IPS-20b (cell line): Measurements from ENCODE around the gene RPL10A.
A peak's percentile ranks its signal among the peaks of the same experiment; 100 is the strongest.

ENCODE experiments used
- H3K27ac ChIP-seq: one replicate; pipeline ENCODE4 v1.5.1; 2013; ENCODE audit warnings: low read length
- H3K27me3 ChIP-seq: 2 replicates; pipeline ENCODE4 v1.6.1; 2013; ENCODE audit warnings: mild to moderate bottlenecking, low read length, inconsistent platforms; ENCODE audit not compliant: insufficient read depth
- H3K36me3 ChIP-seq: 2 replicates; pipeline ENCODE4 v1.6.1; 2013; ENCODE audit warnings: low read depth, mild to moderate bottlenecking, inconsistent platforms, low read length, moderate library complexity; ENCODE audit not compliant: insufficient read depth
- H3K4me1 ChIP-seq: 2 replicates; pipeline ENCODE4 v1.6.1; 2013; ENCODE audit warnings: mild to moderate bottlenecking, control low read depth, inconsistent platforms, low read length, moderate library complexity; ENCODE audit not compliant: insufficient read depth
- H3K4me3 ChIP-seq: 2 replicates; pipeline ENCODE4 v1.5.1; 2013; ENCODE audit warnings: mild to moderate bottlenecking, low read length, inconsistent platforms
- H3K9ac ChIP-seq: 2 replicates; pipeline ENCODE4 v1.6.1; 2013; ENCODE audit warnings: low read depth, mild to moderate bottlenecking, inconsistent platforms, low read length, moderate library complexity
- H3K9me3 ChIP-seq: 2 replicates; pipeline ENCODE4 v1.6.1; 2013; ENCODE audit warnings: mild to moderate bottlenecking, low read depth, low read length, inconsistent platforms; ENCODE audit not compliant: insufficient read depth

Gene RPL10A

DNA sequence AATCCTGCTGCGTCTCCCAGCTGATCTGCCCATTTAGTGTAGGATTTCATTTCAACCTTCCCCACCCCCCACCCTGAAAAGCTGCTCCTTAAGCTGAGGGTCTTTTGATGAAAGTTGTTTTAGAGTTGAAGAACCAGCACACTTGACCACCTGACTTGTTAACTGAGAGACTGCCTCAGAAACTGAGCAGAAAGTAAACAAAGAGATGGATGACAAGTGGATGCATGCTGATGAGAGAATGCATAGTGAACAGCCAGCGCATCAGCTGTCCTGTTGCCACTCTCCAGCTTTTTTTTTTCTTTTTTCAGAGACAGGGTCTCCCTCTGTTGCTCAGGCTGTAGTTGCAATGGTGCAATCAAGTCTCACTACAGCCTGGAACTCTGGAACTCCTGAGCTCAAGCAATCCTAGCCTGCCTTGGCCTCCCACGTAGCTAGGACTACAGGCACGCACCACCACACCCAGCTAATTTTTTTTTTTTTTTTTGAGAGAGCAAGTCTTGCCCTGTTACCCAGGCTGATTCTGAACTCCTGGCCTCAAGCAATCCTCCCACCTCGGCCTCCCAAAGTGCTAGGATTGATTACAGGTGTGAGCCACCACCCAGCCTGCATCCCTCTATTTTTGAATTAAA is 9.5 kb downstream of the RPL10A start:
- H3K4me1 ChIP-seq, result no peaks in the 10 kb centered on the region; the same call in 1 of the 2 replicates
- H3K27ac ChIP-seq, result no peak overlapping the region
- H3K27me3 ChIP-seq, result no peaks in the 10 kb centered on the region
- peaks cover 52% of the 10 kb centered on the region for H3K36me3 ChIP-seq
- H3K9me3 ChIP-seq, result no peaks in the 10 kb centered on the region
- no peak overlapping the region for H3K9ac ChIP-seq
- H3K4me3 ChIP-seq, result no peak overlapping the region

DNA sequence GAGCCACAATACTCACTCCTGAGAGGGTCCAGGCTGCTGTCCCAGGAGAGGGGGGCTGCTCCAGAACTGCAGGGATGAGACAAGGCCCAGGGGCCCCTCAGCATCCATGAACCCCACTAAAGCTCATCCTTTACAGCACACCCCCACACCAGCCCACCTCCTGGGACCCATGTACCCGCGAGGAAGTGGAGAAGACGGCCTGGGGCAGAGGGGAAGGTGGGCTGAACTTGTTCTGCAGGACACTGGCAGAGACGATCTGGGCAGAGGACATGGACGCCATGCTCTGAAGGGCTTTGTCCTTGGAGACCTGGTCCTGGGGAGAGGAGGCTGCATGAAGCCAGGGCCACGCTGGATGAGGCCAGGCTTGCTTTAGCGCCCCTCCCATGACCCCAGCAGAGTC is 10.1 kb downstream of the RPL10A start:
- no peaks in the 10 kb centered on the region; the same call in 1 of the 2 replicates for H3K4me1 ChIP-seq
- no peaks in the 10 kb centered on the region for H3K9me3 ChIP-seq
- H3K36me3 ChIP-seq, result peaks cover 52% of the 10 kb centered on the region
- no peak overlapping the region for H3K4me3 ChIP-seq
- H3K27ac ChIP-seq, result no peak overlapping the region
- H3K27me3 ChIP-seq, result no peaks in the 10 kb centered on the region
- H3K9ac ChIP-seq, result no peak overlapping the region

DNA sequence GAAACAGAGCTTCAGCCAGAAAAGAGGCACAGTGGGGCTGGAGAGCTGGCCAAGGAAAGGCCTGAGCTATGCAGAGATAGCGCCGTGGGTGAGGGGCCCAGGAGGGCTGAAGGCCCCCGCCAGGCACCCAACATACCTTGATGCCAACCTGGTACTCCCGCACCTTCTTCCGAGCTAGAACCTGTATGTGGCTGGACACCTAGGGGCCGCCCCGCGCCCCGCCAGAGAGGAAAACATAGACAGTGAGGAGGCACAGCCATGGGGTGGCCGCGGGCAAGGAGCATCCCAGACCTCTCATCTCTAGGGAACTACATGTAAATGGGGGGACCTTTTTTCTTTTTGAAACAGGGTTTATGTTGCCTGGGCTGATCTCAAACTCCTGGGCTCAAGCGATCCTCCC is 12.0 kb downstream of the RPL10A start:
- H3K36me3 ChIP-seq, result peaks cover 42% of the 10 kb centered on the region
- no peak overlapping the region for H3K27ac ChIP-seq
- no peaks in the 10 kb centered on the region for H3K27me3 ChIP-seq

DNA sequence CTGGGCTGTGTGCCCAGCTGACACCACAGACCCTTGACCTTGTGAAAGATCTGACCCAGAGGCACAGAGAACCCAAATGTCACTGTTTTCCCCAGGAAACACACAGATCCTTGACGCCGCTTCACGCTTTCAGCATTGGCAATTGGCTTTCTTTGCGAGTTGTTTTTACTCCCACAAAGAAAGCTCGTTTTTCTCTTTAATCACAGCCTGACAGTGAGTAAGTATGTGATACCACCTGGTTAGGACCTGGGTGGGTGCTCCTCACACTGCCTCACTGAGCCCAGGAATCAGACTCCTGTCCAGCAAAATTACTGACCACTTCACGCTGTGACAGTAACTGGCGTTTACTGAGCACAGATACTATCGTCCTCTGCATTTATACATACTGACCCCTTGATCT is 13.0 kb downstream of the RPL10A start:
- Histone ChIP-seq H3K4me1 (peaks cover 15% of the 10 kb centered on the region; the same call in 1 of the 2 replicates), H3K36me3 (peaks cover 35% of the 10 kb centered on the region), H3K27ac (no peak overlapping the region), H3K27me3 (no peaks in the 10 kb centered on the region), H3K9ac (no peak overlapping the region; the same call in 1 of the 2 replicates), H3K9me3 (no peaks in the 10 kb centered on the region), H3K4me3 (no peak overlapping the region)

More for the DNA sequence above, 12.0 kb downstream of the RPL10A start:
- Histone ChIP-seq H3K9me3 (no peaks in the 10 kb centered on the region), H3K4me3 (no peak overlapping the region), H3K4me1 (peaks cover 7% of the 10 kb centered on the region; the same call in 1 of the 2 replicates), H3K9ac (no peak overlapping the region)

DNA sequence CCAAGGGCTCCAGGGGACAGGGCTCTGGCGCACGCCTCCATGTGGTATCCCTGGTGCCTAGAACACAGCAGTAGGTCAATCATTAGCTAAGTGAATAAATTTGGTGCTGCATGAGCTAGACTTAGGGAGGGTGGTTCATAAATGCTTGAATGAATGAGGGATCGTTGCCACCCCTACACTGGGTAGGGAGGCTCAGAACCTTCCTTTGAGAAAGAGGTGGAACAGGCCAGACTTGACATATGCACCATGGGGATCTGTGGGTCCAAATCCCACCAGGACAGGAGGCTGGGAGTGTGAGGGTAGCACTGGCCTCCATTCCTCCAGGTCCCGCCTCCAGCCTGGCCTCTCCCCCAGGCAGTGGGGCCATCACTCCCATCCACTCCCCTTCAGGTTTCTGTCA is 14.9 kb downstream of the RPL10A start:
- Histone ChIP-seq H3K27me3 (no peaks in the 10 kb centered on the region), H3K36me3 (peaks cover 28% of the 10 kb centered on the region), H3K4me3 (no peak overlapping the region), H3K9me3 (no peaks in the 10 kb centered on the region), H3K4me1 (peaks cover 29% of the 10 kb centered on the region), H3K27ac (no peak overlapping the region), H3K9ac (no peak overlapping the region)

DNA sequence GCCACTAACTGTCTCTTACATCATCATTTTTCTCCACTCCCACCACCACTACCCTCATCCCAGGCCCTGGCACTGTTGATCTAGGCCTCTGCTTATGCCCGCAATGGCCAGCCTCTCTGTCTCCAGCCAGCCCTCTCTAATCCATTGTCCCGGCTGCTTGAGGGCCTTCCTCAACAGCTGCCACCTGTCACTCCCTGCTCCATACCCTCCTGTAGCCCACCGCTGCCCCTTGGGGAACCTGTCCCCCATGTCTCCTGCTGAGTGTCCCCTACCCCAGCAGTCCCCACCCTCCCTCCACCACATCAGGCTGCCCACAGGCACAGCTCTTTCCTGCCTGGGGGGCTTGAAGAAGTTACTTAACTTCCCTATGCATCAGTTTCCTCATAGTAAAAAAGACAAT is 15.3 kb downstream of the RPL10A start:
- no peaks in the 10 kb centered on the region for H3K27me3 ChIP-seq
- peaks cover 24% of the 10 kb centered on the region for H3K36me3 ChIP-seq
- no peak overlapping the region for H3K27ac ChIP-seq
- H3K4me1 ChIP-seq, result peaks cover 32% of the 10 kb centered on the region
- no peak overlapping the region for H3K9ac ChIP-seq
- no peaks in the 10 kb centered on the region for H3K9me3 ChIP-seq
- H3K4me3 ChIP-seq, result no peak overlapping the region

DNA sequence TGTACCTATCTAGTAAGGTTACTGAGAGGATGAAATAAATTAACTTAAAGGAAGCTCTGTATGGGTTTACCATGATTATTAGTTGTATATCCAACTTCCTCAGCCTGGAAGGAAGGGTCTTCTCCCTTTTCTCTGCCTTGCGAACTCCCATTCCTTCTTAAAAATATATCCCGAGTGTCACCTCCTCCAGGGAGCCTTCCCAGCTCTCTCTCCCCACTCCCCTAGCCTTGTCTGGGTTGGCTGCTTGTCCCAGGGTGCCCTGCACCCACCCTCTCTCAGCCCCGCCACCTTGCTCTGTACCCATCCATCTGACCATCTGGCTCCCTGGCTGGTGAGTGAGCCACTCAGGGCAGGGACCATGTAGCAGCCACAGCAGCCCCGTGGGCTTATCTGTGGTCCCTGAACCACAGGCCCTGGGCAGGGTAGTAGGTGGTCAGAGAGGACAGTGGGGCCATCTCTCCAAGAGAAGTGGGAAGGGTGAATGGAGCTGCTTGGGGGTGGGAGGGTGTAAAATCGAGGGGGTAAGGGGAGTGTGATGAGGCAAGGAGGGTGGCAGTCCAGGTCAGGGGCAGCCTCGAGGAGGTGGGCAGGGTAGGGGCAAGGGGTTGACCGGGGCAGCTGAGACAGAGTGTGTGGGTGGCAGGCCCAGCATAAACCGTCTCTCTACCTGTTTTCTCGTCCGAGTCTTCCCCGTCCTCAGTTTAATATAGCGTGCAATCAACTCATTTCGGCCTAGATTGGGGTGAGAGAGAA is 15.9 kb downstream of the RPL10A start:
- H3K9ac ChIP-seq, result peak overlapping the region; percentile 87; the same call in 1 of the 2 replicates
- H3K27ac ChIP-seq, result no peak overlapping the region
- no peaks in the 10 kb centered on the region for H3K9me3 ChIP-seq
- peaks cover 21% of the 10 kb centered on the region for H3K36me3 ChIP-seq
- H3K27me3 ChIP-seq, result no peaks in the 10 kb centered on the region
- no peak overlapping the region for H3K4me3 ChIP-seq
- H3K4me1 ChIP-seq, result peaks cover 32% of the 10 kb centered on the region

DNA sequence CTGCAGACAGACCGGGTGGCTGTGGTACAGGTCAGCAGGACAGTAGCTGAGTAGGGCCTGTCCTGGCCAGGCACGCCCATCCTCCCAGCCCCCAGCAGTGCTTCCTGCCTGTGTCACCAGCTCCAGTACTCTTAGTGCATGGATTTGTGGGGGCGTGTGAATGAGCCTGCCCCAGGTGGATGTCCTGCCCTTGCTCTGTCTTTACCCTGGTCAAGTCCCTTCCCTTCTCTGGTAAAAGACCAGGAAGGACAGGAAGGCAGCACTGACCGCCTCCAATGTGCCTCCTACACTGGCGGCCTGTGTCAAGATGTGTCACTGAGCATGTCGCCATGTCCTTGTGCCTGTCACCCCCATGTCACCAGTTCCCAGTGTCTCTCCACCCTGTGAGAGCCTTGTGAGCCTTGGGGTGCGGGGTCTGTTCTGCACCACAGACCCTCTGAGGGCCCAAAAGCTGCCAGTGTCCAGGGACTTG is 16.8 kb downstream of the RPL10A start:
- no peaks in the 10 kb centered on the region for H3K9me3 ChIP-seq
- H3K36me3 ChIP-seq, result peaks cover 20% of the 10 kb centered on the region
- H3K9ac ChIP-seq, result peak overlapping the region; percentile 87; the same call in 1 of the 2 replicates
- H3K4me1 ChIP-seq, result peaks cover 35% of the 10 kb centered on the region
- peak overlapping the region; percentile 86 for H3K27ac ChIP-seq
- H3K4me3 ChIP-seq, result peak overlapping the region; percentile 59; the same call in 1 of the 2 replicates
- no peaks in the 10 kb centered on the region for H3K27me3 ChIP-seq

DNA sequence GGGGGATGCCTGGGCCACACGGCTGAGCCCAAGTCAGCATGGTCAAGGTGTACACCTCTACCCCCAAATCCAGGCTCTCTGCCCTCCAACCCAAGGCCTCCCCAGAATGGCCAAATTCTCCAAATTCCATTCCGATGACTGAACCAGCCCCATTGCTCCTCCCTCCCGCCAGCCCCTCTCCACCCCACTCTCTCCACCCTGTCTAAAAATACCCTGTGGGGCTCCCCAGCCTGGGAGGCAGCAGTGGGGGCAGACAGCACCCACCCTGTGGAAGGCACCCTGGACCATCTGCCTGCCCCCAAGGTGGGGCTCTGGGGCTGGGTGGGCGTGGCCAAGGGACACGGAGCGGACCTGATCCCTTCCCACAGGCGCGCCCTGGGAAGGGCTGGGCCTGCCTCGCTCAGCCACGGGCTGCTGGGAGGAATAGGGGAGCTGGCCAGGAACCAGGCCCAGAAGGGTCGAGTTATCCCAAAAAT is 17.2 kb downstream of the RPL10A start:
- Histone ChIP-seq H3K27ac (peak overlapping the region; percentile 86), H3K9ac (peak overlapping the region; percentile 87), H3K36me3 (peaks cover 18% of the 10 kb centered on the region), H3K9me3 (no peaks in the 10 kb centered on the region), H3K27me3 (no peaks in the 10 kb centered on the region), H3K4me3 (peak overlapping the region; percentile 59; the same call in 1 of the 2 replicates), H3K4me1 (peaks cover 37% of the 10 kb centered on the region)

DNA sequence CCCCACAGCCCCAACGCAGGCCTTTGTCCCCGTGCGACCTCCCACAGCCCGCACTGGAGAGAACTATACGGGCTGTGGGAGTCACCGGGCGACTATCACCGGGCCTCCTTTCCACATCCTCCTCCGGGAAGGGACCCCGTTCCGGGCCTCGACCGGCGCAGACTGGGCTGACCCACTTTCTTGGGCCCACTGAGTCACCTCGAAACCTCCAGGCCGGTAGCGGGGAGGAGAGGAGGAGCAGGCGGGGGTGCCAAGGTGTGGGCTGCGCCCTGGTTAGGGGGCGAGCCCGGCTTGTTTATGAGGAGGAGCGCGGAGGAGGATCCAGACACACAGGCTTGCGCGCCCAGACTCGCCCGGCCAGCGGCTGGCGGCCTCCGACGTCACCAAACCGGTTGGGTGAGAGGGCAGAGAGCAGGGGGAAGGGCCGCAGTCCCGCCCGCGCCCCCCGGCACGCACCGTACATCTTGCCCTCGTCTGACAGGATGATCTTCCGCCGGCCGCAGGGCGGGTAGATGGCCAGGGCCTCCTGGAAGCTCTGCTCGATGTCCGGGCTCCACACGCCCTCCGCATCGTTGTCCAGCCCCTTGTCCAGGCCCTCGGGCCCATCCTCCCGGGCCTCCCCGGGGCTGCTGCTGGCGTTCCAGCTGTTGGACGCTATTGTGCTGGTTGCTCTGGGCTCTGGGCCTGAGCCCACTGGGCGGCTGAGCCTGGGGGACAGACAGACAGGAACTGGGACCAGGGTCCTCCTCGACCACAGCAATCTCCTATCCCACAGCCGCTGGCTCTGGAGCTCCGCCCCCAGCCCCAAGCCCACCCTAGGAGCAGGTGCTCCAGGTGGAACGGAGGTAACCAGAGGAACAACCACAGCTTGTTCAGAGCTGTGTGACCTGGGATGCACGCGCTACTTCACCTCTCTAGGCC is 18.1 kb downstream of the RPL10A start:
- H3K27ac ChIP-seq, result peak overlapping the region; percentile 86
- H3K9me3 ChIP-seq, result no peaks in the 10 kb centered on the region
- no peaks in the 10 kb centered on the region for H3K27me3 ChIP-seq
- peak overlapping the region; percentile 59; the same call in 1 of the 2 replicates for H3K4me3 ChIP-seq
- H3K36me3 ChIP-seq, result peaks cover 14% of the 10 kb centered on the region
- H3K4me1 ChIP-seq, result peaks cover 46% of the 10 kb centered on the region
- H3K9ac ChIP-seq, result peak overlapping the region; percentile 87
